Heart left ventricle (tissue), 16 donors: ENCODE data around the gene KLHL26. TPM values are rescaled to one million over a fixed set of nuclear protein-coding genes. Genes with fewer than 3 reads are reported as not detected.

ENCODE experiments used
- ATAC-seq, 4 donors: fragments of 200-7000 bp; cut with Tn5 transposase; one replicate each; pipeline ENCODE4 v1.9.1; 2020 to 2022; ENCODE audit warnings: moderate library complexity in 4 of 4, mild to moderate bottlenecking in 3 of 4, moderate number of reproducible peaks in 1 of 4
- DNase-seq, 5 donors: peaks; one replicate each; pipeline ENCODE4 v3.0.0-alpha.2; 2020
- H3K27ac ChIP-seq, 12 donors: fragments of 200-600 bp; sonication (generic) in 4 of 12; one replicate each; pipeline versions ENCODE4 v1.5.0 to v1.8.0; 2016 to 2022; ENCODE audit warnings: mild to moderate bottlenecking in 2 of 12
- H3K27me3 ChIP-seq, 9 donors: fragments of 200-600 bp; sonication (generic) in 2 of 9; one replicate each; pipeline versions ENCODE4 v1.5.1 to v1.8.0; 2016 to 2022; ENCODE audit warnings: mild to moderate bottlenecking in 3 of 9
- H3K36me3 ChIP-seq, 9 donors: fragments of 200-600 bp; sonication (generic) in 2 of 9; one replicate each; pipeline versions ENCODE4 v1.5.0 to v1.8.0; 2018 to 2022; ENCODE audit warnings: mild to moderate bottlenecking in 2 of 9
- H3K4me1 ChIP-seq, 12 donors: fragments of 200-600 bp; sonication (generic) in 4 of 12; one replicate each; pipeline versions ENCODE4 v1.5.0 to v1.8.0; 2016 to 2022; ENCODE audit warnings: mild to moderate bottlenecking in 3 of 12
- H3K4me3 ChIP-seq, 12 donors: fragments of 200-600 bp; sonication (generic) in 4 of 12; one replicate each; pipeline versions ENCODE4 v1.5.0 to v1.8.0; 2017 to 2022; ENCODE audit warnings: mild to moderate bottlenecking in 9 of 12, moderate library complexity in 4 of 12
- H3K9me3 ChIP-seq, 12 donors: fragments of 200-600 bp; sonication (generic) in 4 of 12; one replicate each; pipeline versions ENCODE4 v1.5.0 to v1.8.0; 2016 to 2022; ENCODE audit warnings: mild to moderate bottlenecking in 1 of 12
- CTCF ChIP-seq, 12 donors: fragments of 200-600 bp; sonication (generic) in 4 of 12; IDR thresholded peaks; one replicate each; pipeline versions ENCODE4 v1.5.0 to v1.8.0; 2018 to 2022; ENCODE audit warnings: antibody characterized with exemption in 12 of 12, mild to moderate bottlenecking in 5 of 12
- POLR2A ChIP-seq, 2 donors: fragments of 450-650 bp; IDR thresholded peaks; one replicate each; pipeline ENCODE4 v1.6.1; 2017; ENCODE audit warnings: antibody characterized with exemption in 2 of 2, mild to moderate bottlenecking in 2 of 2, moderate library complexity in 2 of 2
- WGBS, 4 donors: extraction: QIAGEN DNeasy Blood & Tissue Kit in 2 of 4; methylation state at CpG; one replicate each; pipeline versions ENCODE4 v1.1.5 to v1.1.7; 2013 to 2018; 5-methylcytosine and 5-hydroxymethylcytosine counted together
- intact Hi-C, 10 donors: fragments of 100-400 bp; cut with DNase I; formaldehyde crosslinking; loops; one replicate each; pipeline versions ENCODE4 v1.11.1 to v1.14.2; 2022
- polyA plus RNA-seq, 2 donors: library from polyadenylated mRNA; stranded (reverse); fragments of 200-250 nt; gene quantifications; one replicate each; pipeline ENCODE4 v1.2.3, GENCODE V29; 2013
- total RNA-seq, 9 donors: library from RNA; depleted of rRNA in 2 of 9; stranded (reverse); fragments of >200 nt in 2 of 9; fragmentation: NEBNext Ultra II Directional in 3 of 9; extraction: Animal tissue kit (Norgen Biotek cat#: 25700) in 3 of 9; gene quantifications; one replicate each; pipeline versions ENCODE4 v1.1.0 to v1.2.4, GENCODE V29; 2016 to 2023
- donor health status: ischemic (EF 13 %, LVEDD 7.1; RV severe dilation, severe dysfunction).
- donor health status: healthy with polysubstance abuse.
- donor health status: DM: no; HTN: yes; CAD: no.
- donor health status: DM: no; HTN: no; CAD: no.
- donor health status: ischemic (EF 25% LVEDD 6.9; RV normal size, moderate dysfunction).
- donor health status: ischemic (EF 25% LVEDD 5.7; RV mildly dilated, moderate dysfunction).
- donor health status: healthy.
- donor health status: DM: yes; HTN: yes; CAD: no.
- donor health status: ischemic (EF 35%, LVEDD 5.7; RV mildly dilated, moderate dysfunction).
- donor health status: nonischemic (EF 11% LVEDD 7.7; RV severe dilation, severe dysfunction).
- donor health status: DM: yes; HTN: yes; CAD: no.
- donor health status: PGD.
- donor health status: ischemic (EF 29% LVEDD 5.4; RV normal size, mild dysfunction).
- donor health status: nonischemic (EF 23%, LVEDD 6.1; RV moderate dilation, normal function).

The KLHL26 gene
- total and polyA plus RNA-seq, 11 donors, result 2.8 to 11.4 (median 5.8) TPM

GRCh38 chr19:18715416-18715815 lies 78.6 kb downstream of the KLHL26 start:
- no peak for TF ChIP-seq CTCF (IDR thresholded peaks at IDR 0.05)
- no peak for TF ChIP-seq POLR2A (IDR thresholded peaks at IDR 0.05)
- peaks cover 0 to 33% (median 10%) of the 10 kb centered on the region in 12 donors for H3K4me1 ChIP-seq
- no peaks in the 10 kb centered on the region for H3K27me3 ChIP-seq
- H3K4me3 ChIP-seq, result no peak overlapping the region
- H3K9me3 ChIP-seq, result no peaks in the 10 kb centered on the region
- no peak for ATAC-seq
- no peak for DNase-seq
- H3K27ac ChIP-seq, result no peak overlapping the region
- intact Hi-C loops, result no loop called here
- WGBS, 4 donors, result 86 to 93% (median 92%) methylated on average over 5 of the region's 5 CpGs
- no peaks in the 10 kb centered on the region for H3K36me3 ChIP-seq

GRCh38 chr19:18716857-18717256 lies 80.0 kb downstream of the KLHL26 start:
- ATAC-seq (no peak), DNase-seq (no peak)
- Histone ChIP-seq H3K27ac (no peak overlapping the region), H3K4me3 (no peak overlapping the region), H3K9me3 (no peaks in the 10 kb centered on the region), H3K36me3 (no peaks in the 10 kb centered on the region), H3K4me1 (peaks cover 0 to 30% (median 8%) of the 10 kb centered on the region in 12 donors), H3K27me3 (no peaks in the 10 kb centered on the region)
- 93 to 97% (median 97%) methylated on average over 6 of the region's 6 CpGs for WGBS, 4 donors
- intact Hi-C loops, result no loop called here
- no peak for TF ChIP-seq CTCF (IDR thresholded peaks at IDR 0.05)
- TF ChIP-seq POLR2A (IDR thresholded peaks at IDR 0.05), result no peak

GRCh38 chr19:18717601-18718000 lies 80.8 kb downstream of the KLHL26 start:
- intact Hi-C loops, result no loop called here
- H3K4me1 ChIP-seq, result peaks cover 0 to 29% (median 8%) of the 10 kb centered on the region in 12 donors
- no peak overlapping the region for H3K4me3 ChIP-seq
- peaks cover 0 to 4% (median 0%) of the 10 kb centered on the region in 9 donors for H3K36me3 ChIP-seq
- TF ChIP-seq CTCF (IDR thresholded peaks at IDR 0.05), result no peak
- no peak for TF ChIP-seq POLR2A (IDR thresholded peaks at IDR 0.05)
- H3K27ac ChIP-seq, result no peak overlapping the region
- no peak for ATAC-seq
- H3K27me3 ChIP-seq, result no peaks in the 10 kb centered on the region
- no peaks in the 10 kb centered on the region for H3K9me3 ChIP-seq
- WGBS, 4 donors, result 55 to 76% (median 63%) methylated on average over 10 of the region's 10 CpGs
- no peak for DNase-seq

GRCh38 chr19:18718015-18718526 lies 81.2 kb downstream of the KLHL26 start:
- Histone ChIP-seq H3K4me3 (no peak overlapping the region), H3K9me3 (no peaks in the 10 kb centered on the region), H3K36me3 (peaks cover 0 to 7% (median 0%) of the 10 kb centered on the region in 9 donors), H3K27me3 (no peaks in the 10 kb centered on the region), H3K4me1 (peaks cover 0 to 26% (median 8%) of the 10 kb centered on the region in 12 donors), H3K27ac (no peak overlapping the region)
- WGBS, 4 donors, result 79 to 84% (median 82%) methylated on average over 5 of the region's 5 CpGs
- intact Hi-C loops, result no loop called here
- TF ChIP-seq CTCF (IDR thresholded peaks at IDR 0.05), result no peak
- TF ChIP-seq POLR2A (IDR thresholded peaks at IDR 0.05), result no peak
- ATAC-seq (no peak), DNase-seq (no peak)
